Stimulated activated CD4-positive, alpha-beta T cell treated with anti-CD3 and anti-CD28 coated beads, Interleukin-2, amount 100 ng/mL, for 4 hours (primary cell): Measurements from ENCODE around the gene PTCHD1.

Source experiments
- DNase-seq: peaks from one replicate; pipeline ENCODE4 v3.0.0-alpha.2; 2020; ENCODE audit warnings: low read depth

The PTCHD1 gene

GRCh38 chrX:23398570-23398969 is 63.9 kb downstream of the PTCHD1 start:
- DNase-seq, result no peak

- no peak for DNase-seq
Observed at GRCh38 chrX:23403849-23404248, 69.2 kb downstream of the PTCHD1 start.

GRCh38 chrX:23422912-23423311 is 88.3 kb downstream of the PTCHD1 start:
- no peak for DNase-seq

- DNase-seq, result no peak
Observed at GRCh38 chrX:23434356-23434884, 99.8 kb downstream of the PTCHD1 start.

- DNase-seq, result no peak
Observed at GRCh38 chrX:23435108-23435507, 100.5 kb downstream of the PTCHD1 start.

- no peak for DNase-seq
Observed at GRCh38 chrX:23435575-23435974, 100.9 kb downstream of the PTCHD1 start.

GRCh38 chrX:23436875-23437274 is 102.2 kb downstream of the PTCHD1 start:
- no peak for DNase-seq

- DNase-seq, result no peak
Observed at GRCh38 chrX:23451266-23451665, 116.6 kb downstream of the PTCHD1 start.
